Measurements from ENCODE around the gene PREP. TPM values are rescaled to one million over a fixed set of nuclear protein-coding genes. Genes with fewer than 3 reads are reported as not detected.
"Not testable (repeated sequence)": the region's sequence is repeated elsewhere in the genome, so short reads cannot be mapped to it uniquely, and the experiment has no call there.

Gene PREP
- total RNA-seq, 1 experiment from 2014 or later = 69.9 TPM

GRCh38 chr6:105345506-105345905 is 57.4 kb downstream of the PREP start:
- Mint-ChIP-seq H3K9me3 (ENCODE audit: unreplicated experiment) (no peaks in the 10 kb centered on the region), H3K27me3 (ENCODE audit: insufficient read depth, unreplicated experiment) (no peaks in the 10 kb centered on the region), H3K4me1 (ENCODE audit: low read depth, unreplicated experiment) (peaks cover 7% of the 10 kb centered on the region), H3K4me3 (ENCODE audit: unreplicated experiment) (no peak overlapping the region), H3K36me3 (ENCODE audit: insufficient read depth, unreplicated experiment) (peaks cover 58% of the 10 kb centered on the region), H3K27ac (ENCODE audit: unreplicated experiment) (no peak overlapping the region)
- Histone ChIP-seq H3K27me3 (replicated peaks; ENCODE audit: control insufficient read depth, insufficient read depth, low read length) (no peaks in the 10 kb centered on the region), H3K4me1 (no peaks in the 10 kb centered on the region), H3K36me3 (ENCODE audit: control insufficient read depth, insufficient read depth, low read length) (no peaks in the 10 kb centered on the region), H3K4me3 (ENCODE audit: low read depth, low read length) (no peak overlapping the region), H3K9me3 (no peaks in the 10 kb centered on the region)
- no TSS peak for BruUV-seq (replicated peaks)
- ChIA-PET CTCF (no interaction called here), POLR2A (no interaction called here)
- no peak for TF ChIP-seq CTCF (IDR thresholded peaks at IDR 0.05; ENCODE audit: insufficient read depth in 1 of 2, low read depth in 1 of 2, low read length in 1 of 2, severe bottlenecking in 1 of 2, unreplicated experiment in 1 of 2)
- intact Hi-C loops (cut with micrococcal nuclease; ENCODE audit: unreplicated experiment) = no loop called here
- no peak for DNase-seq

GRCh38 chr6:105344881-105345370 is 58.0 kb downstream of the PREP start:
- Mint-ChIP-seq H3K9me3 (ENCODE audit: unreplicated experiment) (no peaks in the 10 kb centered on the region), H3K27me3 (ENCODE audit: insufficient read depth, unreplicated experiment) (no peaks in the 10 kb centered on the region), H3K4me1 (ENCODE audit: low read depth, unreplicated experiment) (peaks cover 7% of the 10 kb centered on the region), H3K36me3 (ENCODE audit: insufficient read depth, unreplicated experiment) (peaks cover 59% of the 10 kb centered on the region), H3K4me3 (ENCODE audit: unreplicated experiment) (no peak overlapping the region), H3K27ac (ENCODE audit: unreplicated experiment) (no peak overlapping the region)
- Histone ChIP-seq H3K4me3 (ENCODE audit: low read depth, low read length) (no peak overlapping the region), H3K4me1 (no peaks in the 10 kb centered on the region), H3K27me3 (replicated peaks; ENCODE audit: control insufficient read depth, insufficient read depth, low read length) (no peaks in the 10 kb centered on the region), H3K36me3 (ENCODE audit: control insufficient read depth, insufficient read depth, low read length) (no peaks in the 10 kb centered on the region), H3K9me3 (no peaks in the 10 kb centered on the region)
- ChIA-PET CTCF (no interaction called here), POLR2A (no interaction called here)
- intact Hi-C loops (cut with micrococcal nuclease; ENCODE audit: unreplicated experiment) = no loop called here
- no peak for TF ChIP-seq CTCF (IDR thresholded peaks at IDR 0.05; ENCODE audit: insufficient read depth in 1 of 2, low read depth in 1 of 2, low read length in 1 of 2, severe bottlenecking in 1 of 2, unreplicated experiment in 1 of 2)
- DNase-seq = no peak
- BruUV-seq (replicated peaks) = no TSS peak

GRCh38 chr6:105338350-105338983 is 64.4 kb downstream of the PREP start:
- H3K4me3 Mint-ChIP-seq (ENCODE audit: unreplicated experiment); H3K36me3 ChIP-seq (ENCODE audit: control insufficient read depth, insufficient read depth, low read length); H3K4me1 ChIP-seq; BruUV-seq (replicated peaks); DNase-seq; intact Hi-C loops (cut with micrococcal nuclease; ENCODE audit: unreplicated experiment); H3K9me3 Mint-ChIP-seq (ENCODE audit: unreplicated experiment); H3K4me1 Mint-ChIP-seq (ENCODE audit: low read depth, unreplicated experiment); H3K27me3 ChIP-seq (replicated peaks; ENCODE audit: control insufficient read depth, insufficient read depth, low read length); H3K4me3 ChIP-seq (ENCODE audit: low read depth, low read length); H3K9me3 ChIP-seq; H3K27ac Mint-ChIP-seq (ENCODE audit: unreplicated experiment); POLR2A ChIA-PET; H3K27me3 Mint-ChIP-seq (ENCODE audit: insufficient read depth, unreplicated experiment); CTCF ChIA-PET: not testable (repeated sequence)
- H3K36me3 Mint-ChIP-seq (ENCODE audit: insufficient read depth, unreplicated experiment) = peaks cover 34% of the 10 kb centered on the region
